NT2/D1 (cell line): ENCODE results near the gene OSBP.

Source experiments
- SUZ12 ChIP-seq: IDR thresholded peaks from 2 replicates; pipeline ENCODE4 v1.6.1; 2011; ENCODE audit not compliant: insufficient read length, insufficient read depth; ENCODE audit errors: extremely low read depth
- YY1 ChIP-seq: IDR thresholded peaks from 2 replicates; pipeline ENCODE4 v1.6.1; 2011; ENCODE audit not compliant: insufficient read length, insufficient read depth
- ZNF274 ChIP-seq: IDR thresholded peaks from 2 replicates; pipeline ENCODE4 v1.6.1; 2011; ENCODE audit warnings: mild to moderate bottlenecking, low read depth, low read length

DNA sequence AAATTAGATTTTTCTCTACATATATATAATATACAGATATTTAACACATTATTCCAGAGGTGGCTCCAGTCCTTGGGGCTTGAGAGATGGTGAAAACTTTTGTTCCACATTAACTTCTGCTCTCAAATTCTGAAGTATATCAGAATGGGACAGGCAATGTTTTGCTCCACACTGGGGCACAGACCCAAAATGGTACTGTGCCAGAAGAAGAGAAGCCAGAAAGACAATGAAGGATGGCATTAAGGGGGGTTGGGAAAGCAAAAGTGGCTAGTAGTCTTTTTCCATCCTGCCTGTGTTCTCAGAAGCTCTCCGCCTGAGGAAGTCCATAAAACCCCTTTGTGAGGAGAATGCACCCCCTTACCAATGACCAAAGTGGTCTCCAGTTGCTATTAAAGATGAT is 40.1 kb downstream of the OSBP start:
- TF ChIP-seq SUZ12 (no peak), YY1 (no peak), ZNF274 (no peak)
